Activated naive CD8-positive, alpha-beta T cell (primary cell): Measurements from ENCODE around the gene PRX.
A peak's percentile ranks its signal among the peaks of the same experiment; 100 is the strongest.

Source experiments
- H3K27ac Mint-ChIP-seq: one replicate; pipeline ENCODE4 v1.8.0; 2021; ENCODE audit warnings: mixed read lengths
- H3K27me3 Mint-ChIP-seq: one replicate; pipeline ENCODE4 v1.8.0; 2021; ENCODE audit warnings: mixed read lengths
- H3K36me3 Mint-ChIP-seq: one replicate; pipeline ENCODE4 v1.8.0; 2021; ENCODE audit warnings: mixed read lengths
- H3K4me1 Mint-ChIP-seq: one replicate; pipeline ENCODE4 v1.8.0; 2021; ENCODE audit warnings: low read depth, mixed read lengths
- H3K4me3 Mint-ChIP-seq: one replicate; pipeline ENCODE4 v1.8.0; 2021; ENCODE audit warnings: mild to moderate bottlenecking, mixed read lengths
- H3K9me3 Mint-ChIP-seq: one replicate; pipeline ENCODE4 v1.8.0; 2021; ENCODE audit warnings: low read depth, mixed read lengths

Gene PRX

GRCh38 chr19:40424637-40425449, 11.7 kb upstream of the PRX start:
- H3K4me1 Mint-ChIP-seq = peaks cover 26% of the 10 kb centered on the region
- H3K36me3 Mint-ChIP-seq = peaks cover 5% of the 10 kb centered on the region
- H3K27me3 Mint-ChIP-seq = no peaks in the 10 kb centered on the region
- H3K4me3 Mint-ChIP-seq = peak overlapping the region; percentile 99
- no peaks in the 10 kb centered on the region for H3K9me3 Mint-ChIP-seq
- peak overlapping the region; percentile 98 for H3K27ac Mint-ChIP-seq

DNA sequence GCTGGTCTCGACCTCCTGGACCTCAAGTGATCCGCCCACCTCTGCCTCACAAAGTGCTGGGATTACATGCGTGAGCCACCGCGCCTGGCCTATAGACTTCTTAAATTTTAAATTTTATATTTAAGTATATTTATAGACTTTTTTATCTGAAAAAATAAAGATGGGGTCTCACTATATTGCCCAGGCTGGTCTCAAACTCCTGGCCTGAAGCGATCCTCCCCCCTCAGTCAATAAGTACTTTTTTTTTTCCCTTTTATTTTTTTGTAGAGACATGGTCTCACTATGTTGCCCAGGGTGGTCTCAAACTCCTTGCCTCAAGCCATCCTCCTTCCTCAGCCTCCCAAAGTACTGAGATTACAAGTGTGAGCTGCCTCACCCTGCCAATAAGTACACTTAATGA, 10.8 kb upstream of the PRX start:
- H3K36me3 Mint-ChIP-seq = peaks cover 5% of the 10 kb centered on the region

DNA sequence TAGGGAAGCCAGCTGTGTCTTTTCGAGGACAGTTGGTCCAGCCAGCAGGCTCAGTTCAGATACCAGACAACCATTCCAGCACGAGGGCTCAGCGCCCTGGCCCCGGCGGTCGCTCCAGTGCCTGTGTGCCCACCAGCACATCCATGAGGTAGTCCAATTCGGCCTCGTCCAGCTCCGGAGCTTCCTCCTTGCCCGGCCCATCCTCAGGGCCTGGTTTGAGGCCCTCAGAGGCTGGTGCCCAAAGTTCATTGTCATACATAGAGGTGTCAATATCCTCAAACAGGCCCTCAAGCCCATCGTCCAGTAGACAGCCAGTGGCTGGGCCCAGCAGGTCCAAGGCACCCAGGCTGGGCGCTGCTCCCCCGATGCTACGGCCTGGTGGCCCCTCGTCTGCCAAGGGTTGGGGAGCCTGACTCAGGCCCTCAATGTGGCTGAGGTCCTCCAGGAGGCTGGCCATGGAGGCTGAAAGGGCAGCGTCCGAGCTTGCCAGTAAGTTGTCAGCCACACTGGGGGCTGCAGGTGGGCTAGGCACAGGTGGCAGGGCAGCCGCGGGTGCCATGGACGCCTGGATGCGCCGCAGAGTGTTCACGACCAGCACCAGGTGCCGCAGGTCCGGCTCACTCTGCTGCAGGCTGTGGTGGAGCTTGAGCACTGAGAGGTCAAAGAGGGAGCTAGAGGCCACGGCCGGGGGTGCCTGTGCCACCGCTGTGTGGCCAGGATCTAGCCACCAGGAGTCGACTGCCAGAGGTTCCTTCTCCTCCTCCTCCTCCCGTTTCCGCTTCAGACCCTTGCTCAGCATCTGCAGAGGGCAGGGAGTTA, 9.8 kb upstream of the PRX start:
- Mint-ChIP-seq H3K4me1 (peaks cover 28% of the 10 kb centered on the region), H3K36me3 (peaks cover 5% of the 10 kb centered on the region), H3K27me3 (no peaks in the 10 kb centered on the region), H3K4me3 (peak overlapping the region; percentile 85), H3K27ac (no peak overlapping the region), H3K9me3 (no peaks in the 10 kb centered on the region)

More for the DNA sequence above, 10.8 kb upstream of the PRX start:
- Mint-ChIP-seq H3K27ac (peak overlapping the region; percentile 81), H3K27me3 (no peaks in the 10 kb centered on the region), H3K4me3 (peak overlapping the region; percentile 99), H3K9me3 (no peaks in the 10 kb centered on the region), H3K4me1 (peaks cover 28% of the 10 kb centered on the region)

- peaks cover 30% of the 10 kb centered on the region for H3K4me1 Mint-ChIP-seq
- peak overlapping the region; percentile 85 for H3K4me3 Mint-ChIP-seq
- H3K9me3 Mint-ChIP-seq = no peaks in the 10 kb centered on the region
- peak overlapping the region; percentile 94 for H3K27ac Mint-ChIP-seq
- peaks cover 5% of the 10 kb centered on the region for H3K36me3 Mint-ChIP-seq
- no peaks in the 10 kb centered on the region for H3K27me3 Mint-ChIP-seq
Observed at GRCh38 chr19:40421993-40422747, 9.0 kb upstream of the PRX start.

GRCh38 chr19:40420766-40421765, 7.9 kb upstream of the PRX start:
- H3K27me3 Mint-ChIP-seq = no peaks in the 10 kb centered on the region
- H3K4me1 Mint-ChIP-seq = peaks cover 30% of the 10 kb centered on the region
- peak overlapping the region; percentile 94 for H3K27ac Mint-ChIP-seq
- peak overlapping the region; percentile 85 for H3K4me3 Mint-ChIP-seq
- peaks cover 5% of the 10 kb centered on the region for H3K36me3 Mint-ChIP-seq
- H3K9me3 Mint-ChIP-seq = no peaks in the 10 kb centered on the region

GRCh38 chr19:40420451-40420765, 7.2 kb upstream of the PRX start:
- H3K4me1 Mint-ChIP-seq = peaks cover 28% of the 10 kb centered on the region
- H3K27me3 Mint-ChIP-seq = no peaks in the 10 kb centered on the region
- peak overlapping the region; percentile 85 for H3K4me3 Mint-ChIP-seq
- H3K27ac Mint-ChIP-seq = peak overlapping the region; percentile 83
- peaks cover 5% of the 10 kb centered on the region for H3K36me3 Mint-ChIP-seq
- H3K9me3 Mint-ChIP-seq = no peaks in the 10 kb centered on the region

DNA sequence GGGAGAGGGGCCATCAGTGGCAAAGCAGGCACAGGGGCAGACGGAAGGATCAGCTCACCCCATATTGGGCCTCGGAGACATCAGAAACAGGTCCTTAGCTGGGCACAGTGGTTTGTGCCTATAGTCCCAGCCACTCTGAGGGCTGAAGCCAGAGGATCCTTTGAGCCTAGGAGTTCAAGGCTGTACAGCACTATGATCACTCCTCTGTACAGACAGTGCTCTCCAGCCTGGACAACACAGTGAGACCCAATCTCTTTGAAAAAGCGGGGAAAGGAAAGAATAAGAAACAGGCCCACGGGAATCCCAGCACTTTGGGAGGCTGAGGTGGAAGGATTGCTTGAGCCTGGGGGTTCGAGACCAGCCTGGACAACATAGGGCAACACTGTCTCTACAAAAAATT, 6.6 kb upstream of the PRX start:
- peaks cover 4% of the 10 kb centered on the region for H3K36me3 Mint-ChIP-seq
- H3K4me3 Mint-ChIP-seq = peak overlapping the region; percentile 68
- H3K27ac Mint-ChIP-seq = no peak overlapping the region
- no peaks in the 10 kb centered on the region for H3K9me3 Mint-ChIP-seq
- no peaks in the 10 kb centered on the region for H3K27me3 Mint-ChIP-seq
- H3K4me1 Mint-ChIP-seq = peaks cover 27% of the 10 kb centered on the region

DNA sequence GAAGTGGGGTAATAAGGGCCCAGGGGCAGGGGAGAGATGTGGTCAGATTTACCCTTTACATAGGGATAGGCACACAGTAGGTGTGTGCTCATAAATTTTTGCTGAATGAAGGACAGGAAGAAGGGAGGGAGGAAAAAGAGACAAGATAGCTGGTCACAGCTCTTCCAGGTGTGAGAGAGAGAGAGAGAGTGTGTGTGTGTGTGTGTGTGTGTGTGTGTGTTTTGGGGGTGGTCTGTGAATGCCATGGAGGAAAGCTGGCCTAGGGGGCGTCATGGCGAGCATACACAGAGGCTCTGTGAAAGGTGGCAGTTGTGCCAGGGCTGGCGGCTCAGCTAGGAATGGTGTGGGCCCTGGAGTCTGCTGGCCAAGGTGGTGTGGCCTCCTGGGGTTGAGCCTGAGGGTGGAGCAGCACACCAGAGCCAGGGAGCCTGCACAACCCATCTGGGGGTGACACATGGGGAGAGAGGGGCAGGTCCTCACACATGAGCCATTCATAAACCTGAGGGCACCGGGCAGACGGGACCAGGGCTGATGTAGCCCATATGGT, 6.0 kb upstream of the PRX start:
- Mint-ChIP-seq H3K9me3 (no peaks in the 10 kb centered on the region), H3K27me3 (no peaks in the 10 kb centered on the region), H3K4me1 (peaks cover 22% of the 10 kb centered on the region), H3K27ac (no peak overlapping the region), H3K4me3 (no peak overlapping the region), H3K36me3 (no peaks in the 10 kb centered on the region)

DNA sequence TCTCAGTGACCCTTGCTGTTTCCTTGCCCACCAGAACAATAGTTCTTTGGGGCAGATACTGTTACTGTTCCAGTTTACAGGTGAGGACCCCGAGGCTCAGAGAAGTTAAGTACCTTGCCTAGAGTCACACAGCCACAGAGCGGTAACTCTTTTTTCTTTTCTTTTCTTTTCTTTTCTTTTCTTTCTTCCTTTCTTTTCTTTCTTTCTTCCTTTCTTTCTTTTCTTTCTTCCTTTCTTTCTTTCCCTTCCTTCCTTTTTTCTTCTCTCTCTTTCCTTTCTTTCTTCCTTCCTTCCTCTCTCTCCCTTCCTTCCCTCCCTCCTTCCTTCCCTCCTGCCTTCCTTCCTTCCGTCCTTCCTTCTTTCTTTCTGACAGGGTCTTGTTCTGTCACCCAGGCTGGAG, 4.9 kb upstream of the PRX start:
- Mint-ChIP-seq H3K36me3 (no peaks in the 10 kb centered on the region), H3K4me3 (no peak overlapping the region), H3K27ac (no peak overlapping the region), H3K27me3 (no peaks in the 10 kb centered on the region), H3K4me1 (peaks cover 20% of the 10 kb centered on the region), H3K9me3 (no peaks in the 10 kb centered on the region)

- Mint-ChIP-seq H3K27me3 (no peaks in the 10 kb centered on the region), H3K9me3 (no peaks in the 10 kb centered on the region), H3K4me3 (no peak overlapping the region), H3K4me1 (peaks cover 20% of the 10 kb centered on the region), H3K27ac (no peak overlapping the region), H3K36me3 (no peaks in the 10 kb centered on the region)
Observed at GRCh38 chr19:40417643-40417981, 4.4 kb upstream of the PRX start.

DNA sequence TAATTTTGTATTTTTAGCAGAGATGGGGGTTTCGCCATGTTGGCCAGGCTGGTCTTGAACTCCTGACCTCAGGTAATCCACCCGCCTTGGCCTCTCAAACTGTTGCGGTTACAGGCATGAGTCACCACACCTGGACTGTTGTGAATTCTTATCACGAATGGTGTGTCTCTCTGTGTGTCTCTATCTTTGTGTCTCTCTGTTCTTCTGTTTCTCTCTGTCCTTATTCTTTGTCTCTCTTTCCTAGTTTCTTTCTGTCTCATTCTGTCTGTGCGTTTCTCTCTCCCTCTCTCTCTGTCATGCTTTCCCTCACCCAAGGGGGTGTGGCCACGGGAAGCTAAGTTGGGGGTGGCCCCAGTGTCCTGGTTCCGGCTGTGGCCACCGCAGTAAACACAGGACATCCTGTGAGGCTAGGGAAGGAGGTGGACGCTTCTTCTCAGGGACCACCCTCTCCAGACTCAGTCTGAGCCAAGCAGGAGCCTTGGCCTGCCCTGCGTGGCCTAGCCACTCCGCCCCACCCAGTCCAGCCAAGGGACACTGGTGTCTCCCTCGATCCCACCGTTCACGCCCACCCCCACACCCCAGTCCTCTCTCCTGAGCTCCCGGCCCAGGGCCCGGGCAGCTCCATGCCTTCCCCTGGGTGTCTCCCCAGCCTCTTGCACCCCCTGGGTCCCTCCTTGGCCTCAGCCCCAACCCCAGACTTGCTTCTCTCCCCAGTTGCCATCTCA, 3.9 kb upstream of the PRX start:
- H3K27me3 Mint-ChIP-seq = no peaks in the 10 kb centered on the region
- H3K27ac Mint-ChIP-seq = no peak overlapping the region
- H3K4me1 Mint-ChIP-seq = peaks cover 15% of the 10 kb centered on the region
- H3K36me3 Mint-ChIP-seq = no peaks in the 10 kb centered on the region
- H3K4me3 Mint-ChIP-seq = no peak overlapping the region
- no peaks in the 10 kb centered on the region for H3K9me3 Mint-ChIP-seq

DNA sequence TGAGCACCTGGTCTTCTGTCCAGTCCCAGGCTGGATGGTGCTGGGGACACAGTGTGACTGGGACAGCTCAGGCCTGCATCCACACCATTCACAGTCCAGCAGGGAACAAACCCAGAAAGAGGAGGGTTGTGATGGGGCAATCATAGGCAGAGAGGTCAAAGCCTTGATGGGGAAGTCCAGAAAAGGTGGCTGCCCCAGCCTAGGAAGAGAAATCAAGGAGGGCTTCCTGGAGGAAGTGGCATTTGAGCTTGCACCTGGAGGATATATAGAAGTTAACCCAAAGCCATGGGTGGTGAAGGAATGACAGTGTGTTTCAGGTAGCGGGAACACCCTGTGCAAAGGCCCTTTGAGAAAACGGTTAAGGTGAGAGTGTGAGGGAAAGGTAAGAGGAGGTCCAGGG, 2.6 kb upstream of the PRX start:
- H3K4me3 Mint-ChIP-seq = no peak overlapping the region
- H3K36me3 Mint-ChIP-seq = no peaks in the 10 kb centered on the region
- H3K4me1 Mint-ChIP-seq = peaks cover 8% of the 10 kb centered on the region
- H3K9me3 Mint-ChIP-seq = no peaks in the 10 kb centered on the region
- no peaks in the 10 kb centered on the region for H3K27me3 Mint-ChIP-seq
- H3K27ac Mint-ChIP-seq = peak overlapping the region; percentile 16
